Stimulated activated CD4-positive, alpha-beta T cell treated with anti-CD3 and anti-CD28 coated beads, Interleukin-15, amount 100 ng/mL, for 24 hours (primary cell): ENCODE results near the gene CYP19A1.

Experiments
- DNase-seq: peaks from one replicate; pipeline ENCODE4 v3.0.0-alpha.2; 2020

The CYP19A1 gene

GRCh38 chr15:51338496-51338895 lies at the start of gene CYP19A1:
Gene CYP19A1 (minus strand): TSS chr15:51338596. CDS start chr15:51242912, 95,684 bp downstream.
- DNase-seq = no peak

- no peak for DNase-seq
These were observed 49.3 kb upstream of the CYP19A1 start for GRCh38 chr15:51387699-51388041.

DNA sequence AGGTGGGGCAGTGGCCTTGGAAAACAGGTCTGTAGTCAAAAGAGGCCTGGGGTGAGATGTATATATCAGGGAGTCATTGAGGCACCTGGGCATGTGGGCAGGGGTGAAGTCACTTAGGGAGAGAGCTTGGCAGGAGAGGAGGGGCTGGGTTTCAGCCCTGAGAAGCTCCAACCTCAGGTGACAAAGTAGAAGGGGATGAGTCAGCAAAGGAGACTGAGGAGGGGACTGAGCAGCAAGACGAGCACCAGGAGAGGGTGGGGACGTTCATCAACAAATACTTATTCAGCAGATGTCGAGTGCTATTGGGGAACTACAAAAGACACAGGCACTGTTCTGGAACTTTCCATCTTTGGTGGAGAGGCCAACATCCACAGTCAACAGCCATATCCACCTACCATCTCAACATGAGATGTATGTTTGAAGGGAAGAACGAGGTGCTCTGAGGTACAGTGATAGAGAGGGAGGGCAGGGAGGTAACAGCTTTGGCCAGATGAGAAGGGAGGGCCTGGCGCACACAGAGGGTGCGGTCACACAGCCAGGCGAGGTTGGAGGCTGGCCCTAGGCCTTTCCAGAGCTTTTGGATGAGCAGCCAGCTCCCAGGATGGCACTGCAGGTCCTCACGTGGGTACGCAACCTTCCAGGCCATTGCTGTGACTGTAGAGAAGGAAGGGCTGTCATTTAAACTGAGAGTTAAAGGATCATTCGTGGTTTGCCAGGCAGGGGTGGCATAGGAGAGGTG lies 48.7 kb upstream of the CYP19A1 start:
- no peak for DNase-seq

DNA sequence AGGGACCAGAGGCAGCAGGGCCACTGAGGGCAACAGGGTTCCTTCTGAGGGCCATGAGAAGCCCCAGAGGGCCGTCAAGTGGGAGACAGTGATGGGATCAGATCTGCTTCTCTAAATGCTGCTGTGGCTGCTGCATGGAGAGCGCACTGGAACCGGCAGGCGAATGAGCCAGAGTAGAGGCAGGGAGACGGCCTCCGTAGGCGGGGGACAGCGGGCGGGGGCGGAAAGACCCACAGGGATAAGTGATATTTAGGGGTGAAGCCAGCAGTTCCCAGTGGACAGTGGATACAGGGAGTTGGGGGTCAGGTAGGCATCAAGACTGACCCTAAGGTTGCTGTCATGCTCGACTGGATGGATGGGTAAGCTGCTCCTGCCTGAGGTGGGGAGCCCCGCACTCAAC lies 48.1 kb upstream of the CYP19A1 start:
- no peak for DNase-seq

- DNase-seq = no peak
These were observed 47.6 kb upstream of the CYP19A1 start for GRCh38 chr15:51386029-51386428.

DNA sequence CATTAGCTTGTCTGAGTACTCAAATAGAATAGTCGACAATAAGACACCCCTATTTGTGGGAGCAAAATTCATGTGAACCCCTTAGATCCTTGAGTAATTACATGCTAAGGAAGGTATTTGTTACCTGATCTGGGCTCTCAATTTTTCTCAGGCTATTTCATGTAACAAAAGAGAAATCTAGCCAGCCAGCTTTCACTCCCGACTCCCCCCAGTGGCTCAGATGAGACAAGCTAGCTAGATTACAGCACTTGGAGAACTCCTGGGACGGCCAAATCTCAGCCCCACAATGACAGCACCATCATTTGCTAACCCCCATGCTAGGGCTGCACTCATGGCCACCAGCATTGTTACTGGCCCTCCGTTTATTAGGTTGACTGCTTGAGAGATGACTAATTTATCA lies 44.4 kb upstream of the CYP19A1 start:
- DNase-seq = peak; percentile 4

GRCh38 chr15:51380999-51381806 lies 42.8 kb upstream of the CYP19A1 start:
- peak; percentile 43 for DNase-seq

- DNase-seq = no peak
These were observed 41.0 kb upstream of the CYP19A1 start for GRCh38 chr15:51379390-51379789.

- no peak for DNase-seq
These were observed 40.0 kb upstream of the CYP19A1 start for GRCh38 chr15:51378406-51378805.

GRCh38 chr15:51377038-51377786 lies 38.8 kb upstream of the CYP19A1 start:
- no peak for DNase-seq

DNA sequence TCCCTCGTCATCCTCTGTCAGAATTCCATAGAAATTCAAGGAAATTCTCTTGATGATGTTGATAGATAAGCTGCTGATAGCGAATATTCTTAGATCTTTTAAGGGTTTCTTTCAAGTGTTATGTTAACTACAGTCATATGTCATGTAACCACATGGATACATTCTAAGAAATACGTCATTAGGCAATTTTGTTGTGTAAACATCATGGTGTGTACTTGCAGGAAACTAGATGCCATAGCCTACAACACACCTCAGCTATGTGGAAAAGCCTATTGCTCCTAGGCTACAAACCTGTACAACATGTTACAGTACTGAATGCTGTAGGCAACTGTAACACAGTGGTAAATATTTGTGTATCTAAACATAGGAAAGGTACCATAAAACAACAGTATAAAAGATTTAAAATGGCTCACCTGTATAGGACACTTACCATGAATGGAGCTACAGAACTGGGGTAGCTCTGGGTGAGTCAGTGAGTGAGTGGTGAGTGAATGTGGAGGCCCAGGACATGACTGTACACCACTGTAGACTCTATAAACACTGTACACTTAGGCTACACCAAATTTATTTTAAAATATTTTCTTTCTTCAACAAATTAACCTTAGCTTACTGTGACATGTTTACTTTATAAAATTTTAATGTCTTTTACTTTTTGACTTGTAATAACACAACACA lies 37.7 kb upstream of the CYP19A1 start:
- no peak for DNase-seq

DNA sequence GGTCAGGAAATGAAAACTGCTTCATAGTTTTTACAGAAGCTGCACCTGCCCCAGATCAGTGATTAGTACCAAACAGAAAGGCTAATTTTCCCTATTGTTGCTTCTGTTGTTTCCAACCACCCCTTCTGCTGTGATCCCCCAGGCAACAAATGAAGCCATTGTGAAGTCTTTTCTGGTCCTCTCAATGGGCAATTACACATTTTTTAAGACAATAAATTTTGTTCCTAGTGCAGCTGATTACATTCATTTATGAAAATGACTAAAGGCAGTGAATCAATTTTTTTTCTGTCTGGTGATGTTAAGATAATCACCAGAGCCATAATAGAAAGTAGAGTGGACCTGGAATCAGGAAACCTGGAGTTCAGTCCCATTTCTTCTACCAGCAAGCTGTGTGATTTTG lies 35.7 kb upstream of the CYP19A1 start:
- no peak for DNase-seq

- DNase-seq = no peak
These were observed 32.9 kb upstream of the CYP19A1 start for GRCh38 chr15:51371266-51371665.

GRCh38 chr15:51369451-51369761 lies 31.0 kb upstream of the CYP19A1 start:
- DNase-seq = no peak

GRCh38 chr15:51368751-51369450 lies 30.5 kb upstream of the CYP19A1 start:
- DNase-seq = no peak

DNA sequence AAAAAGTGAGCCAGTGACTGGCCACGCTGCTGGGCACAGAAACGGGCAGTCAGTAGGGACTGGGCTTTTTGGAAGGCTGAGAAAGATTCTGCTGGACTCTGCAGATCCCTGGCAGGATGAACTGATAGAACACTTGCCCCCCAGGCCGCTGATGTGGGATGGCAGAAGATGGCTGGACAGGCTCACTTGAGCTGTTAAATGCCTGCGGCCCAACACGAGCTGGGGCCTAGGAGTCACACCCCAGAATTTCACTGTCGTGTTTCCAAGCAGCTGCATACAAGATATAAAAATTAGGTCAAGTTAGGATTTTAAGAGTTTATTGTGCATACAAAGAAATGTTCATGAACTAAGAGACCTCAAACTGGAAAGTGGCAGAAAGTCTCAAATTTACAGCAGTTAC lies 29.9 kb upstream of the CYP19A1 start:
- no peak for DNase-seq

GRCh38 chr15:51367322-51367976 lies 29.1 kb upstream of the CYP19A1 start:
- DNase-seq = no peak

GRCh38 chr15:51366920-51367319 lies 28.5 kb upstream of the CYP19A1 start:
- no peak for DNase-seq

GRCh38 chr15:51366071-51366470 lies 27.7 kb upstream of the CYP19A1 start:
- DNase-seq = no peak

DNA sequence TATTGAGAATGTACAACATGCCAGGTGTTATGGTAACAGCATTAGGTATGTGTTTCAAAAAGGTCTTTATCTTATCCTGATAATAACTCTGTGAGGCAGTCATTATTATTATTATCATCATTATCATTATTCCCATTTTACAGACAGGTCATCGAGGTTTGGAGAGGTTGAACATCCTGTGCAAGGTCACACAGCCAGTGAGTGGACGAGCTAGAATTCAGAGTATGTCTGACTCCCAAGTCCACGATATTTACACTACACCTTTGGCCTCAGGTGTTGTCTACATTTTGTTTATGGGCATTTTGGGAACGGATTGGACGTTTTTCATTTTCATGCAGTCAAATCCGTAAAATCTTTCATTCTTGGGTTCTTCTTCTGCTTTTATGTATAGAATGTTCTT lies 27.0 kb upstream of the CYP19A1 start:
- no peak for DNase-seq

- DNase-seq = no peak
These were observed 25.0 kb upstream of the CYP19A1 start for GRCh38 chr15:51363383-51363782.

DNA sequence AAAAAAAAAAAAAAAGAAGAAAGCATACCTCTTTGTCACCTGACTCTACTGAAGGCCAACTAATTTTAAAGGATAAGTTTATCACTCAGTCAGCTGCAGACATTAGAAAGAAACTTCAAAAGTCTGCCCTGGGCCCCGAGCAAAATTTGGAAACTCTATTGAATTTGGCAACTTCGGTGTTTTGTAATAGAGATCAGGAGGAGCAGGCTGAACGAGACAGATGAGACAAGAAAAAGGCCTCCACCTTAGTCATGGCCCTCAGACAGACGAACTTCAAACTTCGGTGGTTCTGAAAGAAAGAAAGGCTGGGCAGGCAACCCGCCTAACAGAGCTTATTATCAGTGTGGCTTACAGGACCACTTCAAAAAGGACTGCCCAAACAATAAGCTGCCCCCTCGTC lies 21.6 kb upstream of the CYP19A1 start:
- no peak for DNase-seq
